ENCODE data around the gene PLSCR4.

GRCh38 chr3:146223401-146224373, 27.2 kb downstream of the PLSCR4 start:
- TF ChIP-seq CTCF (IDR thresholded peaks at IDR 0.05) (no peak), EP300 (IDR thresholded peaks at IDR 0.05) (no peak)
